ENCODE measurements around the gene MAGEB17. TPM values are rescaled to one million over a fixed set of nuclear protein-coding genes. Genes with fewer than 3 reads are reported as not detected.

MAGEB17 gene
- total RNA-seq, 4 donors from 2014 or later, result not detected

DNA sequence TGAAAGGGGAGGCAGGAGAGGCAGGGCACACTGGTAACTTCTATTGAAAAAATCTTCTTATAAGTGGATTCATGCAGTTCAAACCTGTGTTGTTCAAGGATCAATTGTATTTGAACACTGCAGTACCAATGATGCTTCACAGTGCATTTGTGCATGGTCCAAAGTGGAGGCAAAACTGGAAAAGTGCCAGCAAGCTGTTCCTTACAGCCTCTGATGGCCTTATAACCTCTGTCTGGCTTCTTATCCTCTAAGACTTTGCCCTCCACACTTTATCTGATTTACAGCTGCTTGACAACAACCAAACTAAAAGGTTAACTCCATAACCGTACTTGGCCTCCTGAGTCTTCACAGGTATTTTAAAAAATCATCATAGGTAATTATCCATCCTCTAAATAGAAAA is 40.4 kb downstream of the MAGEB17 start:
- intact Hi-C loops (cut with DNase I; ENCODE audit: low total_unique reads), result no loop called here
- no peak overlapping the region for H3K27ac ChIP-seq
- H3K9me3 ChIP-seq, result no peaks in the 10 kb centered on the region
- H3K4me1 ChIP-seq, result no peaks in the 10 kb centered on the region
- no peak for DNase-seq
- TF ChIP-seq POLR2A (IDR thresholded peaks at IDR 0.05), result no peak
- TF ChIP-seq, protein P1, sequence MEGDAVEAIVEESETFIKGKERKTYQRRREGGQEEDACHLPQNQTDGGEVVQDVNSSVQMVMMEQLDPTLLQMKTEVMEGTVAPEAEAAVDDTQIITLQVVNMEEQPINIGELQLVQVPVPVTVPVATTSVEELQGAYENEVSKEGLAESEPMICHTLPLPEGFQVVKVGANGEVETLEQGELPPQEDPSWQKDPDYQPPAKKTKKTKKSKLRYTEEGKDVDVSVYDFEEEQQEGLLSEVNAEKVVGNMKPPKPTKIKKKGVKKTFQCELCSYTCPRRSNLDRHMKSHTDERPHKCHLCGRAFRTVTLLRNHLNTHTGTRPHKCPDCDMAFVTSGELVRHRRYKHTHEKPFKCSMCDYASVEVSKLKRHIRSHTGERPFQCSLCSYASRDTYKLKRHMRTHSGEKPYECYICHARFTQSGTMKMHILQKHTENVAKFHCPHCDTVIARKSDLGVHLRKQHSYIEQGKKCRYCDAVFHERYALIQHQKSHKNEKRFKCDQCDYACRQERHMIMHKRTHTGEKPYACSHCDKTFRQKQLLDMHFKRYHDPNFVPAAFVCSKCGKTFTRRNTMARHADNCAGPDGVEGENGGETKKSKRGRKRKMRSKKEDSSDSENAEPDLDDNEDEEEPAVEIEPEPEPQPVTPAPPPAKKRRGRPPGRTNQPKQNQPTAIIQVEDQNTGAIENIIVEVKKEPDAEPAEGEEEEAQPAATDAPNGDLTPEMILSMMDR (IDR thresholded peaks at IDR 0.05), result no peak
- H3K4me3 ChIP-seq, result no peak overlapping the region
- no peaks in the 10 kb centered on the region for H3K27me3 ChIP-seq
- H3K36me3 ChIP-seq, result no peaks in the 10 kb centered on the region

DNA sequence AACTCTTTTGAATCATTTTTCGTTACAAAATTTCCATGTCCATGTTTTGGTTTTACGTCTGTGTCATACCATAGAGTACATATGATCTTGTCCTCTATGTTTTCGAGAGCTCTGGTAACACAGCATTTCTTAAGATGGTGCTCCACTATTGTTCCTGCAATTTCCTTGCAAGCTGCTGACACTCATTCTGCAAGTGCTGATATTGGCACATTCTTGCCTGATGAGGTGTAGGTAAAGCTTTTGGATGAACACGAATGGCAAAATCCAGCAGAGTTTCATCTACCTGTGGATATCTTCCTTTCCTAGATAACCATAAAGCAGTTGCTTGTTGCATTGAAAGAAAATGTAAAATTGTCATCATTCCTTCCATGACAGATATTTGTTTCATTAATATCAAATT is 41.3 kb downstream of the MAGEB17 start:
- intact Hi-C loops (cut with DNase I; ENCODE audit: low total_unique reads), result no loop called here
- no peaks in the 10 kb centered on the region for H3K4me1 ChIP-seq

DNA sequence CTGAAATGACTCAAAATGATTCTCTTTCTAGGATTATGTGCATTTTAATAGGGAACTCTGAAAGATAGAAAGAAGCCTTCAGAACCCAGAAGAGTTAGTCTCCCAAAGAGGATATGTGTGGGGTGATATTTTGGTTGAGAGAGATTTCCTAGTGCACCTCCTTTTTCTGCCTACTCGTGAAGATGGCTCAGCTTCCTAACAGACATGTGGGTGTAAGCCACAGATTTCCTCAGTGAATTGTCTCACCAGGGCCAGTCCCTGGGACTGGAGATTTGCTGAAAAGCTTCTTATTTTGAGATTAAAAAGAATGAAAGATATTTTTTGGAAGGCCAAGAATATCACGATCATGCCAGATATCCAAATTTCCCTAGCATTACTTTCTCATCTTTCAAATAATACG is 42.8 kb downstream of the MAGEB17 start:
- DNase-seq, result no peak
- Histone ChIP-seq H3K9me3 (no peaks in the 10 kb centered on the region), H3K36me3 (no peaks in the 10 kb centered on the region), H3K4me3 (no peak overlapping the region), H3K27ac (no peak overlapping the region), H3K27me3 (no peaks in the 10 kb centered on the region), H3K4me1 (no peaks in the 10 kb centered on the region)
- intact Hi-C loops (cut with DNase I; ENCODE audit: low total_unique reads), result no loop called here
- no peak for TF ChIP-seq POLR2A (IDR thresholded peaks at IDR 0.05)
- TF ChIP-seq, protein P1 (IDR thresholded peaks at IDR 0.05), result no peak

More for the DNA sequence above, 41.3 kb downstream of the MAGEB17 start:
- H3K4me3 ChIP-seq, result no peak overlapping the region
- no peak overlapping the region for H3K27ac ChIP-seq
- no peaks in the 10 kb centered on the region for H3K27me3 ChIP-seq
- no peak for DNase-seq
- no peak for TF ChIP-seq POLR2A (IDR thresholded peaks at IDR 0.05)
- TF ChIP-seq, protein P1 (IDR thresholded peaks at IDR 0.05), result no peak
- no peaks in the 10 kb centered on the region for H3K36me3 ChIP-seq
- no peaks in the 10 kb centered on the region for H3K9me3 ChIP-seq

DNA sequence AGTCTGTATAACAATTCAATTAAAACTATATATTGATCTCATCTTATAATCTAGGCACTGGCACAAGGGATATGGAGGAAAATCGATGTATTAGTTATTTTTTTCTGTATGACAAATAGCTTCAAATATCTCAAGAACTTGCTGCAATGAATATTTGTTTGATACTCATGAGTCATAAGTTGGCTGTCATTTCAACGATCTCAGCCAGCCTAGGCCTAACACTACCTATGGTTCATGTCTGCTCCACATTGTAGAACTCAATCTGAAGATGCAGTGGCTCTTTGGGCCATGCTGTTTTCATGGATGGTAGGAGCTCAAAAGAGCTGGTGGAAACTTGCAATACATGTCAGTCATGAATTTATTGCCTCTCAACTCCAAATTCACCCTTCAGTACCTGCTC is 44.7 kb downstream of the MAGEB17 start:
- no peak overlapping the region for H3K27ac ChIP-seq
- H3K4me3 ChIP-seq, result no peak overlapping the region
- DNase-seq, result no peak
- no peaks in the 10 kb centered on the region for H3K36me3 ChIP-seq
- no peaks in the 10 kb centered on the region for H3K4me1 ChIP-seq
- intact Hi-C loops (cut with DNase I; ENCODE audit: low total_unique reads), result no loop called here
- no peaks in the 10 kb centered on the region for H3K9me3 ChIP-seq
- TF ChIP-seq POLR2A (IDR thresholded peaks at IDR 0.05), result no peak
- TF ChIP-seq, protein P1 (IDR thresholded peaks at IDR 0.05), result no peak
- H3K27me3 ChIP-seq, result no peaks in the 10 kb centered on the region

DNA sequence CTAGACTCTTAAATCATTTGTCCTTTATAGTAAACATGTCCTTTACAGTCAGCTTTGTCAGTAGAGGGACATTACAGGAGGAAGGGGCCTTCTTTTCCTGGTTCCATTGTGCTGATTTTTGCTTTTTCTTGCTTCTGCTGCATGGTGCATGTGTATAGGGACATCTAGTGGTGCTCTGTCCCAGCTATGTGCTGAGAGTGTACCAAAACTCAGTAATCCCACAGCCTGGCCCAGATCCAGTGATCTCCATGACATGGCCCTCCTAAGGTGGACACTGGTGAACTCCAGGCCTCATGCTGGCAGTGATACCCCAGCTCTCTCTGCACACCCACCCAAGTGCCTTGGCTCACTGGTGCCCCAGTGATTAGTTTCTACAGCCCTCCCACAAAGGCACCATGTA is 45.2 kb downstream of the MAGEB17 start:
- H3K36me3 ChIP-seq, result no peaks in the 10 kb centered on the region
- TF ChIP-seq, protein P1 (IDR thresholded peaks at IDR 0.05), result no peak
- TF ChIP-seq POLR2A (IDR thresholded peaks at IDR 0.05), result no peak
- H3K27ac ChIP-seq, result no peak overlapping the region
- intact Hi-C loops (cut with DNase I; ENCODE audit: low total_unique reads), result no loop called here
- H3K4me3 ChIP-seq, result no peak overlapping the region
- no peaks in the 10 kb centered on the region for H3K27me3 ChIP-seq
- no peaks in the 10 kb centered on the region for H3K9me3 ChIP-seq
- no peaks in the 10 kb centered on the region for H3K4me1 ChIP-seq
- DNase-seq, result no peak
